PC-3 (cell line): ENCODE data around the gene MAGI1.

Experiments
- EZH2 ChIP-seq: fragments of 300-600 bp; sonication (generic); IDR thresholded peaks from one replicate; pipeline ENCODE4 v1.6.1; 2017; ENCODE audit warnings: antibody characterized with exemption, mild to moderate bottlenecking, low read length; ENCODE audit not compliant: unreplicated experiment
- TF ChIP-seq, protein P1 (sequence below): fragments of 300-600 bp; sonication (generic); conservative IDR thresholded peaks from 2 replicates; pipeline ENCODE4 v1.5.1; 2017; ENCODE audit warnings: antibody characterized with exemption, low read depth, mild to moderate bottlenecking, low read length

DNA sequence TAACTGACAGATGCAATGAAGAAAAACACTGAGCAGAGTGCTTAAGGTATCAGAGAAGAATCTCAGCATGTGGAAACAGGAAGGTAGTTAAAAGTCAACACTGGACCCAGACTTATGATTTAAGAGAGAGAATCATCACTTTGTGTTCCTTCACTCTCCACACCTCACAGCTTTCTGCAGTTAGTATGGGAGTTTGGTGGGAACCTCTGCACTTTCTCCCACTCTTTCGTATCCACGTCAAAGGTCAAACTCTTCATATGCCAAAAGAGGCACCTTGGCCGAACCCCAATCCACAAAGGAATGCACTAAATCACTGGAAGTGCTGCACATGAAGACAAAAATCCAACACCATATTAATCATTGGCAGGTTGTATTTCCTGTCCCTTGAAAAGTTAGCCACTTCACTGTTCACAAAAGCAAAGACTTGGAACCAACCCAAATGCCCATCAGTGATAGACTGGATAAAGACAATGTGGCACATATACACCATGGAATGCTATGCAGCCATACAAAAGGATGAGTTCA is 361.2 kb downstream of the MAGI1 start:
- TF ChIP-seq, protein P1, sequence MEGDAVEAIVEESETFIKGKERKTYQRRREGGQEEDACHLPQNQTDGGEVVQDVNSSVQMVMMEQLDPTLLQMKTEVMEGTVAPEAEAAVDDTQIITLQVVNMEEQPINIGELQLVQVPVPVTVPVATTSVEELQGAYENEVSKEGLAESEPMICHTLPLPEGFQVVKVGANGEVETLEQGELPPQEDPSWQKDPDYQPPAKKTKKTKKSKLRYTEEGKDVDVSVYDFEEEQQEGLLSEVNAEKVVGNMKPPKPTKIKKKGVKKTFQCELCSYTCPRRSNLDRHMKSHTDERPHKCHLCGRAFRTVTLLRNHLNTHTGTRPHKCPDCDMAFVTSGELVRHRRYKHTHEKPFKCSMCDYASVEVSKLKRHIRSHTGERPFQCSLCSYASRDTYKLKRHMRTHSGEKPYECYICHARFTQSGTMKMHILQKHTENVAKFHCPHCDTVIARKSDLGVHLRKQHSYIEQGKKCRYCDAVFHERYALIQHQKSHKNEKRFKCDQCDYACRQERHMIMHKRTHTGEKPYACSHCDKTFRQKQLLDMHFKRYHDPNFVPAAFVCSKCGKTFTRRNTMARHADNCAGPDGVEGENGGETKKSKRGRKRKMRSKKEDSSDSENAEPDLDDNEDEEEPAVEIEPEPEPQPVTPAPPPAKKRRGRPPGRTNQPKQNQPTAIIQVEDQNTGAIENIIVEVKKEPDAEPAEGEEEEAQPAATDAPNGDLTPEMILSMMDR = no peak
- no peak for TF ChIP-seq EZH2
